ENCODE measurements around the gene HLA-DRB1.
"Not testable (repeated sequence)": the region's sequence is repeated elsewhere in the genome, so short reads cannot be mapped to it uniquely, and the experiment has no call there.

Gene HLA-DRB1

GRCh38 chr6:32609391-32609730 is 19.7 kb upstream of the HLA-DRB1 start:
- no peak for DNase-seq

- DNase-seq = no peak
Measured at GRCh38 chr6:32608362-32608761, 18.7 kb upstream of the HLA-DRB1 start.

DNA sequence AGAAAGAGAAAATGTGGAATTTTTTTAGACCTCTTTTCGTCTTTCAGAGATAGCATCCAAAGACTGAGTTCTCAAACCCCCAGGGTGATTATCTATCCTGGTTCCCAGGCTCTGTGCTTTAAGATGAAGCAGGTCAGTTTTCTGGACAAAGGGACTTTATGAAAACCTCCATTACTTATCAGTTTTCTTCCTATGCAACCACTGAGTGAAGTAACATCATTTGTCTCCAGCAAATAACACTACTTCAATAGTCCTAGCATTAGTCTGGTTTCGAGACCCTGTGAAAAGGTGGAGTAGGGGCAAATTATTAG is 18.3 kb upstream of the HLA-DRB1 start:
- no peak for DNase-seq

DNA sequence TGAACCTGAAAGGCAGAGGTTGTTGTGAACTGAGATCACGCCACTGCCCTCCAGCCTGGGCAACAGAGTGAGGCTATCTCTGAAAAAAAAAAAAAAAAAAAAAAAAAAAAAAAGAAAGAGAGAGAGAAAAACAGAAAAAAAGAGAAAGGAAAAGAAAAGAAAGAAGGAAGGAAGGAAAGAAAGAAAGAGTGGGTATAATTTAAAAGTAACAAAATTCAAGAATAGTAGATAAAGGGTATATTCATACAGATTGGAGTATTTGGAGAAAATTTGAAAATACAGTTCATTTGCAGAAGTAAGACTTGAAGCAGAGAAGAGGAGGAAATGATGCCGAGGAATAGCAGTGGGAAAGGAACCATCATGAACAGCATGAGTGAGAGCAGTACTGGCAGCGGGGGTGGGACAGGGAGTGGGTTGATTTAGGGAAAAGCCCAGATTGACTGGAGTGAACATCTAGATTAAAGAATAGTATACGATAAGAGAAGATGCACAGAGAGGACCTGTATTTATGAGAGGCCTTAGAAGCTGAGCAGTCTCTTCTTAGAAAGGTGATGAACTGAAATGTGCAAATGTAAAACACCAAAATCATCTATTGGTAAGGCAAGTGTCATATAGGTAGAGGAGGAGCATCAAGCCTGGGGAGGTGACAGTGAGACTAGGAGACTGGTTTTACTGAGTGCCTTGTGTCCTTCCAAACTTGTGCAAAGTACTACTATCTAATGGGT is 17.8 kb upstream of the HLA-DRB1 start:
- no peak for DNase-seq

GRCh38 chr6:32604434-32604877 is 14.8 kb upstream of the HLA-DRB1 start:
- DNase-seq = no peak

DNA sequence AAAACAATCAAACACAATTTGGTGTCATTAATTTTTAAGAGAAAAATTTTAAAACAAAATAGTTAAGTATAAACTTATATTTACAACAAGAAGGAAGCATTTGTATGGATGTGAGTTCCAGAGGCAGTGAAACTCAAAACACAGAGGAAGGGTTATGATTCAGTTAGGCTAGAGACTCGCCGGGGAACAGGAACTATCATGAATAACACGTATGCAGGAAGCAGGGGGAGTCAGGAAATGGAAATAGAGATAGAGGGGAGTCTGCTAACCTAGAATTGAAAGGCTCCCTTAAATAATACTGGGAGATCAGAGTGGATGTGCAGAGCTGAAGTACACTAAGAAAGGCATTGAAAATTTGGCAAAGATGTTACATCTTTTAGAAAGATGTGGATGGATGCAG is 14.2 kb upstream of the HLA-DRB1 start:
- DNase-seq = no peak

DNA sequence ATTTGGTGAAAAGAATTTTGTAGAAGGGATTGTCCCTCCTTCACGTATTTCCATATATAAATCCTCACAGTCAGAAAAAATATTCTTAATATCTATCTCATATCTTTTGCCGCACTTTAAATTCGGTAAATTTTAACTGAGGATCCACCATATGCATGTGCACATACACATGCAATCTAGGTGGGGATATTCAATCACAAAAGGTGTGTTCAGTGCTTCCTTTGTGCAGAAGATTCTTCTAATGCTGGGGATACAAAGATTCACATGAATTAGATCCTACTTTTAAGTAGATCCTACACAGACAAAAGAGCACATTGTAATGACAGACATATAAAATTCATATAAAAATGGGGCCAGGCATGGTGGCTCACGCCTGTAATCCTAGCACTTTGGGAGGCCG is 13.6 kb upstream of the HLA-DRB1 start:
- no peak for DNase-seq

- DNase-seq = no peak
Measured at GRCh38 chr6:32602383-32602782, 12.7 kb upstream of the HLA-DRB1 start.

DNA sequence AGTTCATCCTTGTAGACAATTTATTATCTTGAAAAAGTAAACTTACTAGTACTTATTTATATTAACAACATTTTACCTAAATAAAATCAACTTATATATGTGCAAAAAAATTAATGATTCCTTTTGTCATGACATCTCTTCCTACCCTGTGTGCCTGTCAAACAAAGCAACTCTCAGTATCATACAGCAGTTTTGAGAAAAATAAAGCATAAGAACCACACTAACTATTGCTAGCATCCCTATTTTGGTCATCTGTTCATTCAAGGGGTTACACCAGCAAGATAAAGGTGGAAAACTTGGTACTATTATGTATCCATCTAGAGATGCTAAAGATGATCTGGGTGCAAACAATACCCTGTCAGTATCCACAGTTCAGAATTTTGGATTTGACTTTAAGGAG is 7.4 kb upstream of the HLA-DRB1 start:
- no peak for DNase-seq

DNA sequence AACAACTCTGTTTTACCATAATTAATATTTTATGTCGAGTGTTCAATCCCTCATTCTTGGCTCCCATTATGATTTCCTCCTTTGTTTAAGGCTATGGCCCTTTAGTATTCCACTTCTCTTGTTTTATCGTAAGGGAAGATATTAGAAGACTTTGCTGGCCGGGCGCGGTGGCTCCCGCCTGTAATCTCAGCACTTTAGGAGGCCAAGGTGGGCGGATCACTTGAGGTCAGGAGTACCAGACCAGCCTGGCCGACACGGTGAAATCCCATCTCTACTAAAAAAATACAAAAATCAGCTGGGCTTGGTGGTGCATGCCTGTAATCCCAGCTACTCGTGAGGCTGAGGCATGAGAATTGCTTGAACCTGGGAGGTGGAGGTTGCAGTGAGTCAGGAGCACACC is 1.1 kb upstream of the HLA-DRB1 start:
- not testable (repeated sequence) for DNase-seq

DNA sequence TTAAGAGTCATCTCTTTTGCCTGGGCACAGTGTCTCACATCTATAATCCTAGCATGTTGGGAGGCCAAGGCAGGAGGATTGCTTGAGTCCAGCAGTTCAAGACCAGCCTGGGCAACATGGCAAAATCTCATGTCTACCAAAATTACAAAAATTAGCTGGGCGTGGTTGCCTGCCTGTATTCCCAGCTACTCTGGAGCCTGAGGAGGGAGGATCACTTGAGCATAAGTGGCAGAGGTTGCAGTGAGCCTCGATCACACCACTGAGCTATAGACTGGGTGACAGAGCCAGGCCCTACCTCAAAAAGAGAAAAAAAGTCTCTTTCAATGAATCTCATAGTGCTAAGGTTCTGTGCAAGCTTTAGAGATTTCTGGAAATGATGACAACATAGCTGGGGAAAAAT is 1.5 kb downstream of the HLA-DRB1 start:
- no peak for DNase-seq

DNA sequence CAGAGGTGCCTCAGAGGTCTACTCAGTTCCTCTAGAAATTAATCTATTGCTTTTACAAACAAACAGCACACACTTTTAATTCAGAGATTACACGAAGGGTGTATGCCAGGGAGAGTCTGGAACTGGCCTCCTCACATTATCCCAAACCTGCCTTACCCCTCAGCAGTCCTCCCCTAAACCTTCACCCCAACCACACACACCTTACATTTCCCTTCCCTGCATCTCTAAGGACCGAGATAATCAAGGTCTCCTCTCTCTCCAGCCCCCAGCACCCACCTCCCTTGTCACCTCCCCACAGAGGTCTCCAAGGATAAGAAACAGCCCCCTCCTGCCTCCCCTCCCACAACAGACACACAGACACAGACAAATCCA is 6.1 kb downstream of the HLA-DRB1 start:
- no peak for DNase-seq

DNA sequence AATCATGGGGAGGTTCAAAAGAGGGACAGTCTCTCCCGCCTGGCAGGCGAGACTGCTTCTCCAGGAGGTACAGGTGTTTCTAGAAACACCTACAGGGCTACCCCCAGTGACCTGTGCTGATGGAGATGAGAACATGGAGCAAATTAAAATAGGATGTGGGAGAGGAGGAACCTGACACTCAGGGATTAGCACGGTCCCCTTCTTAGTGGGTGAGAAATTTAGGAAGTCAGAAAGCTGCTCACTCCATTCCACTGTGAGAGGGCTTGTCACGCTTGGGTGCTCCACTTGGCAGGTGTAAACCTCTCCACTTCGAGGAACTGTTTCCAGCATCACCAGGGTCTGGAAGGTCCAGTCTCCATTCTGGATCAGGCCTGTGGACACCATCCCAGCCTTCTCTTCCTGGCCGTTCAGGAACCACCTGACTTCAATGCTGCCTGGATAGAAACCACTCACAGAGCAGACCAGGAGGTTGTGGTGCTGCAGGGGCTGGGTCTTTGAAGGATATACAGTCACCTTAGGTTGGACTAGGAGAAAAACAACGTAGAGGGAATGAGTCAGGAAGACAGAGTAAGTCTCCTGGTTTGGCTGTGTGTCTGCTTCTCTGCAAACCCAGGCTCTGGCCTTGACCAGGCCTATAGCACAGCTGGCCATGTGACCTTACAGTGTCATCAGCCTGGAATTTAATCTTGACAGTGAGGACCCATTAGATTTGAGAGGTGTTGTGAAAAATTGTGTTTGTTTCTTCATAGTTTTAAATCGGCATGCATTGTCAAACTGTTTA is 8.1 kb downstream of the HLA-DRB1 start:
- DNase-seq = no peak

- no peak for DNase-seq
Measured at GRCh38 chr6:32580593-32580992, 9.1 kb downstream of the HLA-DRB1 start.

DNA sequence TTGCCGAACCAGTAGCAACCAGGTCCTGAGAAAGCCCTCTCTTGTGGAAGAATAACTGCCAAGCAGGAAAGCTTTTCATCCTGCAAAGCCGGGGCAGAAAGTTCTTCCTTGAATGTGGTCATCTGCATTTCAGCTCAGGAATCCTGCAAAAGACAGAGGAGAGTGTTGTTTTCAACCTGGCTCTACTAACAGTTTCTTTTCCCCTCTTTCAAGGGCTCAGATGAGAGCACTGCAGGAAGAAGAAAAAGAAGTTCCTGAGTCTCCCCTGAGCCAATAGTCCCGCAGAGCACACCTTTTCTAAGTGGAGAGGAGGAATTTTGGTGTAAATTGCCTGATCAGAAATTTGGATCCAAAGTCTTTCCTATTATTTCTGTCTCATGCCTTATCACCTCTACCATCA is 10.7 kb downstream of the HLA-DRB1 start:
- DNase-seq = no peak

DNA sequence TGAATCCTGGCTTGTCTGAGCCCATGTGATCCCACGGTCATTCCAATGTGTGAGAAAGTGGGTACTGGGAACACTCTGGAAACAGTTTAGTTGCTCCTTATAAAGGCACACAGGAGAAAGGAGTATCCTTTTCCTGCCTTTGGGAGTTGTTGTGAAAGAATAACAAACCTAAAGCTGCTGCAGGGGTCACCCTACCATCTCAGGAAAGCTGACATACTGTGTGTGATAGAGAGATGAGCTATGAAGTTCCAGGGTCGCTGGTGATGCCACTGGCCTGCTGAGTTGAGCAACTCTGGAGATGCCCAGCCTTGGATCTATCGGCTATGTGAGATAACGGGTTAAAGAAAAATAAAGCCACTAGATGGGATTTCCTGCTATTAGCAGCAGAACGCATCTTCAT is 12.2 kb downstream of the HLA-DRB1 start:
- not testable (repeated sequence) for DNase-seq

GRCh38 chr6:32576250-32576649 is 13.4 kb downstream of the HLA-DRB1 start:
- DNase-seq = no peak

DNA sequence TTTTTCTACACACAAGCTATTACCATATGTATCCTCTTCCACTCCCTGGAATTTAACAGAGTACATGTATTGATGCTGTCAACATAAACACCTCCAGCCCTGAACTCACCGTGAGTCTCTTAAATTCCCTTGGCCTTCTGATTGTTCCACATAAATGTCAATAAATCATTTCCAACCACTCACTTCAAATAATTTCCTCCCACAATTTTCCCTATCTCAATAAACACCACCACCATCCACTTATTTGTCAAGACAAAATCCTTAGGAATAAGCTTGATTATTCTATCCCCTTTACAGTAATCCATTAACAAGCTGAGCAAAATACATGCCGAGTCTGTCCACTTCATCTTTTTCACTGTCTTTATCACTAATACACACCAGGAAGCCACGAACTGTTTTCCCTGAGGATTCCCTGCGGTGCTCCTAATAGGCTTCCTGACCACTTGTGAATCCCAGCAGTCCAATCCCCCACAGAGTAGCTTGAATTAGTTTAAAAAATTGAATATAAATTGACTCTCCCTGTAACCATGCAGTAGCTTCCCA is 19.2 kb downstream of the HLA-DRB1 start:
- no peak for DNase-seq

- DNase-seq = no peak
Measured at GRCh38 chr6:32568561-32568960, 21.1 kb downstream of the HLA-DRB1 start.

GRCh38 chr6:32566957-32567356 is 22.7 kb downstream of the HLA-DRB1 start:
- no peak for DNase-seq

DNA sequence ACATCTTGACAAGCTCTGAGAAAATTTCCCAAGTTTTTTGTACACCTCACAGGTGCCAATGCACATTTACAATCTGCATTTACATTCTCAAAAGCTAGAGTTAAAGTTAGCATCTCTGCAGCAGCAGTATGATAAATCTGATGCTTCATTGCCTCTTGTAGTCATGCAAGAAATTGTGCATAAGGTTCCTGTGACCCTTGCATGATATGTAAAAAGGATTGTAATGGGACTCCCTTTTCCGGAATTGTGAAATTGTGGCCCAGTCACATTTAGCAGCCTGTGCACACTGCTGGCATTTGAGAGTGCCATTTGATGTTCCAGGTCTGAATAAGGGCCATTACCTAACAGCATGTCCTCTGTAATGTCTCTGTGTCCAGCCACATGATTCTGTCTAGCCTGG is 24.1 kb downstream of the HLA-DRB1 start:
- DNase-seq = no peak

DNA sequence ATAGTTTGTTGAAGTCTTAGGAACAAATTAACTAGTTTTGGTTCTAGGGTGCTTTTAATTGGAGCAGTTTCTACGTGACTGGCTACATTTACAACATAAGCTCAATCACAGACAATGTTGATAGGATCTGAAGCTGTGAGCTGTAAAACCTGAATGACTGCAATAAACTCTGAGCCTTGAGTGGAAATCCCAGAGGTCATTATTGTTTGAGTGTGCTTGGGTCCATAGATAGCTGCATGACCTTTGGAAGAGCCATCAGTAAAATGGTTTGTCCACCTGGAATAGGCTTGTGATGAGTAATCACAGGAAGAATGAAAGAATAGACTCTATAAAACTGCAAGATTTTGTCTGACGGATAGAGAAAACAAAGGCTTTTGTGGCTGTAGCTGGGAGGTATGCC is 26.7 kb downstream of the HLA-DRB1 start:
- DNase-seq = no peak

DNA sequence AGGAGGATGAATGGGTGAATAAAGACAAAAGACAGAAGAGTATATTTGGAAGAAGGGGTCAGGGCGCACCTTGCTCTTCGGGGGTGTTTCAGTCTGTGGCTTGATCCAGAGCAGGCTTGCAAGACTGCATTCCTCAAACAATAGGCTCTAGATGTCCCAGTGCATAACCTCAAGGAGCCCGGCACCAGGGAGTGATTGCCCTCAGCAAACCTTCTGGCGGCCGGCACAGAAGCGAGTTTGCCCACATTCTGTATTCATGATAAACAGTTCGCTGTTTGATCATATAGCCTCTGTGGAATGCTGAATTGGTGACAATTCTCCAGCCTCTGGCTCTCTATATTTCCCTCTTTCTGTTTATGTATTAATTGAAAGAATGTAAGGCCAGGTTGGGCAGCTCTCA is 29.9 kb downstream of the HLA-DRB1 start:
- DNase-seq = no peak

DNA sequence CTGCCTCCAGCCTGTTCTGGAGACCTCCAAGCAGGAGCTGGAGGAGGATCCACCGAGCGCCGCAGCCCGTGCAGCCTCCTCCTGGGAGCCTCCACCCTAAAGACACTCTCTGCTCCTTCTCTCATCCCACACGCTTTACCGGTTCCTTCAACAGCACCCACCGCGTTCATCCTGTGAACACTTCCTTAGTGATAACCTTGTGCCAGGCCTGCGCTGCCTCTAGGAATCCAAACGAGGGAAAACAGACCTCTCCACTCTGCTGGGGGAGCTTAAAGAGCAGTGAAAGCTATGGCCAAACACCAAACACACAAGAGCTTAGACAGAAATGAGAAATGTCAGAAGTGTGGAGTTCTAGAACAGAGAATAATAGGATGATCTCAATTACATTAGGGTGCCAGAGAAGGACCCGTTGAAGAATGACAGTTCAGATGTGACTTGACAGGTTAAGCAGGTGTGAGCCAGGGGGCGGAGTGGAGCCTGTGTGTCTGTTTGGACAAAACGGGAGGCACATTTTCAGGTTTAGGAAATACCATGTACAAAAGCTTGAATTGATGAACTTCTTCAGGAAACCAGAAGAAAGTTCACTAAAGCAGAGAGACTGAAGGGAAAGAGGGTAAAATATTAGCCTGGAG is 31.1 kb downstream of the HLA-DRB1 start:
- no peak for DNase-seq

Measured in activated T-cell treated with anti-CD3 and anti-CD28 coated beads for 4 hours (primary cell).